Upper lobe of left lung (tissue), 6 donors: ENCODE measurements around the gene TMED7. TPM values are rescaled to one million over a fixed set of nuclear protein-coding genes. Genes with fewer than 3 reads are reported as not detected.

Source experiments
- ATAC-seq, 2 donors: fragments of 200-7000 bp; cut with Tn5 transposase; one replicate each; pipeline ENCODE4 v1.9.1; 2022; ENCODE audit warnings: mild to moderate bottlenecking in 2 of 2, moderate library complexity in 2 of 2; ENCODE audit not compliant: low FRiP score in 2 of 2
- DNase-seq, 2 donors: peaks; one replicate each; pipeline ENCODE4 v3.0.0-alpha.2; 2019 to 2020
- H3K27ac ChIP-seq, 4 donors: fragments of 200-600 bp; sonication (generic); one replicate each; pipeline ENCODE4 v1.5.1; 2016 to 2019
- H3K27me3 ChIP-seq, 4 donors: fragments of 200-600 bp; sonication (generic); one replicate each; pipeline ENCODE4 v1.5.1; 2017 to 2019
- H3K36me3 ChIP-seq, 4 donors: fragments of 200-600 bp; sonication (generic); one replicate each; pipeline ENCODE4 v1.5.1; 2016 to 2019
- H3K4me1 ChIP-seq, 4 donors: fragments of 200-600 bp; sonication (generic); one replicate each; pipeline ENCODE4 v1.5.1; 2018 to 2019
- H3K4me3 ChIP-seq, 4 donors: fragments of 200-600 bp; sonication (generic); one replicate each; pipeline ENCODE4 v1.5.1; 2017 to 2019; ENCODE audit warnings: mild to moderate bottlenecking in 2 of 4, moderate library complexity in 1 of 4
- H3K9me3 ChIP-seq, 4 donors: fragments of 200-600 bp; sonication (generic); one replicate each; pipeline ENCODE4 v1.5.1; 2018 to 2019
- CTCF ChIP-seq, 6 experiments: fragments of 450-650 bp in 4 of 6; fragments of 200-600 bp in 2 of 6; sonication (generic) in 2 of 6; IDR thresholded peaks; one replicate each; pipeline ENCODE4 v1.5.1; 2016 to 2019; ENCODE audit warnings: antibody characterized with exemption in 6 of 6
- EP300 ChIP-seq, 4 donors: sonication (generic); formaldehyde crosslinking; IDR thresholded peaks; one replicate each; pipeline ENCODE4 v1.5.1; 2017; ENCODE audit warnings: antibody characterized with exemption in 4 of 4, control low read depth in 2 of 4
- POLR2A ChIP-seq, 4 donors: fragments of 450-650 bp; IDR thresholded peaks; one replicate each; pipeline ENCODE4 v1.5.1; 2016 to 2017; ENCODE audit warnings: antibody characterized with exemption in 4 of 4, mild to moderate bottlenecking in 2 of 4
- POLR2AphosphoS5 ChIP-seq, 2 donors: sonication (generic); formaldehyde crosslinking; IDR thresholded peaks; one replicate each; pipeline ENCODE4 v1.5.1; 2017; ENCODE audit warnings: antibody characterized with exemption in 2 of 2
- WGBS, 2 donors: methylation state at CpG; one replicate each; pipeline ENCODE4 v1.1.5; 2017 to 2018; 5-methylcytosine and 5-hydroxymethylcytosine counted together
- total RNA-seq, 6 donors: library from RNA; depleted of rRNA in 4 of 6; stranded (reverse); fragments of >200 nt in 4 of 6; gene quantifications; one replicate each; pipeline versions ENCODE4 v1.1.0 to v1.2.1, GENCODE V29; 2016 to 2021
- donor health status: DM: no; HTN: no; CAD: no; lungs with moderate emphysema.
- donor health status: DM: no; HTN: yes; CAD: no; lungs with severe emphysema.

Gene TMED7
- total RNA-seq, 6 donors from 2014 or later = 16.8 to 116 (median 99.6) TPM

DNA sequence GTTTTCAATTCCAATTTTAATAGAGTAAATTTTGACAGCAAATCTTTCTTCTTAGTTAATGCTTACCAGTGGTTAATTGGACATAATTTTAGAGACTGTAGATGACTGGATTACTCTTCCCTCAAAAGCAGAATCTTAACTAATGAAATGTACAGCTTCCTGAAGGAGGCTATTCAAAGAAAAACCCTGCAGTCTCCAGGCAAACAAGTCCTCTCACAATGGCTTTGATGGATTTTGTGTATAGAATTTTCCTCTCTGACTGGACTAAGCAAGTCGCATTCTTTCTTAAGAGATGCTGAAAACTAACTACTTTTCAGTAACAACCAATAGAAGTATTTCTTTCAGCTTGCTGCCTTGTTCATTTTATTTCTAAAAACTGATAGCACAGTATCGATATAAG, 35.7 kb upstream of the TMED7 start:
- H3K36me3 ChIP-seq = no peaks in the 10 kb centered on the region
- WGBS, 2 donors = 75 to 77% methylated on average over 2 of the region's 2 CpGs
- ATAC-seq (no peak), DNase-seq (no peak)
- no peaks in the 10 kb centered on the region for H3K4me1 ChIP-seq
- no peak overlapping the region for H3K4me3 ChIP-seq
- no peaks in the 10 kb centered on the region for H3K27me3 ChIP-seq
- peaks cover 0 to 3% (median 0%) of the 10 kb centered on the region in 4 donors for H3K9me3 ChIP-seq
- TF ChIP-seq POLR2AphosphoS5 (IDR thresholded peaks at IDR 0.05) (no peak), POLR2A (IDR thresholded peaks at IDR 0.05) (no peak), CTCF (IDR thresholded peaks at IDR 0.05) (no peak), EP300 (IDR thresholded peaks at IDR 0.05) (no peak)
- H3K27ac ChIP-seq = no peak overlapping the region

DNA sequence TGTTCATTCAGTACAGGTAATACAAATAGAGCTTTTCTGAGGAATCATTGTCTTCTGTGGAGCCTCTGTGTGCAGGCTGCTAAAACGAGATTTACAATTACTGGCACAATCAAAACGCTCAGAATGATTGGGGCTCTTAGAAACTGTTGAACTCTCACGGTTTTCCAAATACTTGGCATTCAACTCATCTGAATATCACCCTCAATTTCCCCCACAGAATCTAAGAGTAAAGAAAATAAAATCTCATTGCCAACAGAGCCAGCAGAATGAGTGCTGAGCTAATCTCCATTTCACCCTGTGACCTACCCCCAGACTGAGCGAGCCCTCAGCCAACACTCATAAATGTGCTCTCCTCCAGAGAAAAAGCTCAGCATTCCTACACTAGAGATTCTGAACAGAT, 35.3 kb upstream of the TMED7 start:
- WGBS, 2 donors = 45 to 46% methylated on average over 4 of the region's 4 CpGs
- ATAC-seq (no peak), DNase-seq (no peak)
- TF ChIP-seq POLR2AphosphoS5 (IDR thresholded peaks at IDR 0.05) (no peak), CTCF (IDR thresholded peaks at IDR 0.05) (no peak), POLR2A (IDR thresholded peaks at IDR 0.05) (no peak), EP300 (IDR thresholded peaks at IDR 0.05) (no peak)
- no peaks in the 10 kb centered on the region for H3K27me3 ChIP-seq
- H3K27ac ChIP-seq = no peak overlapping the region
- no peaks in the 10 kb centered on the region for H3K9me3 ChIP-seq
- H3K36me3 ChIP-seq = no peaks in the 10 kb centered on the region
- H3K4me3 ChIP-seq = no peak overlapping the region
- no peaks in the 10 kb centered on the region for H3K4me1 ChIP-seq

GRCh38 chr5:115657881-115658233, 32.0 kb upstream of the TMED7 start:
- Histone ChIP-seq H3K9me3 (no peaks in the 10 kb centered on the region), H3K4me3 (no peak overlapping the region), H3K27ac (no peak overlapping the region), H3K27me3 (no peaks in the 10 kb centered on the region), H3K4me1 (no peaks in the 10 kb centered on the region), H3K36me3 (no peaks in the 10 kb centered on the region)
- TF ChIP-seq POLR2AphosphoS5 (IDR thresholded peaks at IDR 0.05) (no peak), EP300 (IDR thresholded peaks at IDR 0.05) (no peak), CTCF (IDR thresholded peaks at IDR 0.05) (no peak), POLR2A (IDR thresholded peaks at IDR 0.05) (no peak)
- DNase-seq = no peak
- no peak for ATAC-seq
- 86 to 90% methylated on average over 2 of the region's 2 CpGs for WGBS, 2 donors

DNA sequence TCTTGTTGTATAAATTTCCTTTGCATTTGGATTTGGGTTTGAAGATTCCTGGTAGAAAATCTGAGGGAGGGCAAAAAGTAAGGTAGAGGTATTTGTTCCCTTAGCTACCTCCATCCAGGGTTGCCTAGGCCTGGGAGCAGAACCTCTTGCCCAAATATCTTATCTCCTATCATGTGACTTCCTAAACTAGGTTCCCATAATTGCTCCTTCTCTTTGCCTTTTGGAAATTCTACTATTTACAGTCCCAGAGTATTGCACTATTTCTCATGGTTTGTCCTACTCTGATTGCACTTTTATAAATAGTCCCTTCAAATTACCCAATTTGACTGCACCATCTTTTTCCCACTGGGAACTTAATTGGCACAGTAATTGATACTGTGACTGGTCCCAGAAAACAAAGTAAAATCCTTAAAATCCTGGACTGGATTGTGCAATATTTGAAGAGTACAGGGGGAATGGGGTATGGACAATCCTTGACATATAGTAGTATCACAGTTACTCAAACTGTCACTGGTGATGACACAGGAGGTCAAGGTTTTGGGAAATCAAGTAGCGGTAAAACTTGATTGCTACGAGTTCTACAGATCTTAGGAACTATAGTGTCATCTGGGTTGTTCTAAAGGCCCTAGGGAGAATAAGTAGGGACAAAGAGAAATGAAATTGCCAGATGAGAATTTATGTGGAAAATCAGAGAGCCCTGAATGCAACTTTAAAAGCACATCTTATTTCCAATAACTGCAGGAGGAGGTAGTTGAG, 31.5 kb upstream of the TMED7 start:
- 81 to 93% methylated on average over 2 of the region's 2 CpGs for WGBS, 2 donors
- TF ChIP-seq EP300 (IDR thresholded peaks at IDR 0.05) (no peak), POLR2AphosphoS5 (IDR thresholded peaks at IDR 0.05) (no peak), CTCF (IDR thresholded peaks at IDR 0.05) (no peak), POLR2A (IDR thresholded peaks at IDR 0.05) (no peak)

DNA sequence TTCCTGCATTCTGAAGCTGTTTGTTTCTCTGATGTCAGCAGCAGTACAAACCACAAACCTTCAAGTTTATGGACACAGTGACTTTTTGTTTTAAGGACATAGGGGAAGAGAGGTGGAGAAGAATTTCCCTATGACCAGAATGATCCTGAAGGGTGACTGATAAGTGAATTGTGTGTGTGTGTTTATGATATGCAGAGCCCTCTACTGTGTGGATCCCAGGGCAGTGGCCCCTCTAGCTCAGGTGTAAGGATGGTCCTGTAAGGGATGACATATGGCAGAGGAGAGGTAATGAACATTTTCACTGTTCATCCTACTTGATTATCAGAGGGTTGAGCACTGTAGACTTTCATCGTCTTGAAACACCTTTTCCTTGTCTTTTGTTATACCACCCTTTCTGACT, 30.6 kb upstream of the TMED7 start:
- no peak overlapping the region for H3K27ac ChIP-seq
- WGBS, 2 donors = 91 to 92% methylated on average over 1 of the region's 1 CpG
- TF ChIP-seq POLR2AphosphoS5 (IDR thresholded peaks at IDR 0.05) (no peak), POLR2A (IDR thresholded peaks at IDR 0.05) (no peak), EP300 (IDR thresholded peaks at IDR 0.05) (no peak), CTCF (IDR thresholded peaks at IDR 0.05) (no peak)

More for the DNA sequence above, 31.5 kb upstream of the TMED7 start:
- Histone ChIP-seq H3K27me3 (no peaks in the 10 kb centered on the region), H3K27ac (no peak overlapping the region), H3K4me3 (no peak overlapping the region), H3K4me1 (no peaks in the 10 kb centered on the region), H3K9me3 (no peaks in the 10 kb centered on the region), H3K36me3 (no peaks in the 10 kb centered on the region)
- no peak for ATAC-seq
- DNase-seq = no peak

More for the DNA sequence above, 30.6 kb upstream of the TMED7 start:
- DNase-seq (no peak), ATAC-seq (no peak)
- Histone ChIP-seq H3K9me3 (no peaks in the 10 kb centered on the region), H3K36me3 (no peaks in the 10 kb centered on the region), H3K27me3 (no peaks in the 10 kb centered on the region), H3K4me1 (no peaks in the 10 kb centered on the region), H3K4me3 (no peak overlapping the region)
